Kasumi-1 (cell line): ENCODE measurements around the gene GSDMA.
"Not testable (repeated sequence)": the region's sequence is repeated elsewhere in the genome, so short reads cannot be mapped to it uniquely, and the experiment has no call there.

Experiments
- DNase-seq, 2 experiments: peaks; one replicate each; lab custom pipeline; 2025; lab: John Stamatoyannopoulos, UW

Gene GSDMA

GRCh38 chr17:39929646-39930407 lies 33.0 kb upstream of the GSDMA start:
- no peak for DNase-seq

- no peak for DNase-seq
Measured at GRCh38 chr17:39933912-39934311, 28.9 kb upstream of the GSDMA start.

- DNase-seq = no peak
Measured at GRCh38 chr17:39934324-39934723, 28.5 kb upstream of the GSDMA start.

DNA sequence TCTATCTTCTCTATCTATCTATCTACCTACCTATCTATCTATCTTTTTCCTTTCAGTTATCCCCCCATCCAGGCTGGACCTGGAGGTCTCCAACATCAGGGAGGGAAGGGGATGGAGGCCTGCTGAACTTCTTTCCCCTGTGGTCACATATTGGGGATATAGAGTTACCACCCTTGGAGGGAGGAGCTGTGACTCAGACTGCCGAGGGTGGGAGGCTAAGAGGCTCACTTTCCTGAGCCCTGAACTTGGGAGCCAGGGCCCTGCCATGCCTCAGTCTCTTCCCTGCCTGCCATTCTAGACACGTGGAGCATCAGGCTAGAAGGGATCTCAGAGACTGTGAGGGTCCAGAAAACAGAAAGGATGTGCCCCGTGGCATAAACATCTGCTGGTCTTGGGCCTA lies 26.9 kb upstream of the GSDMA start:
- no peak for DNase-seq

GRCh38 chr17:39937447-39937846 lies 25.4 kb upstream of the GSDMA start:
- no peak for DNase-seq

- DNase-seq = no peak
Measured at GRCh38 chr17:39938140-39938869, 24.5 kb upstream of the GSDMA start.

- no peak for DNase-seq
Measured at GRCh38 chr17:39939106-39939505, 23.7 kb upstream of the GSDMA start.

DNA sequence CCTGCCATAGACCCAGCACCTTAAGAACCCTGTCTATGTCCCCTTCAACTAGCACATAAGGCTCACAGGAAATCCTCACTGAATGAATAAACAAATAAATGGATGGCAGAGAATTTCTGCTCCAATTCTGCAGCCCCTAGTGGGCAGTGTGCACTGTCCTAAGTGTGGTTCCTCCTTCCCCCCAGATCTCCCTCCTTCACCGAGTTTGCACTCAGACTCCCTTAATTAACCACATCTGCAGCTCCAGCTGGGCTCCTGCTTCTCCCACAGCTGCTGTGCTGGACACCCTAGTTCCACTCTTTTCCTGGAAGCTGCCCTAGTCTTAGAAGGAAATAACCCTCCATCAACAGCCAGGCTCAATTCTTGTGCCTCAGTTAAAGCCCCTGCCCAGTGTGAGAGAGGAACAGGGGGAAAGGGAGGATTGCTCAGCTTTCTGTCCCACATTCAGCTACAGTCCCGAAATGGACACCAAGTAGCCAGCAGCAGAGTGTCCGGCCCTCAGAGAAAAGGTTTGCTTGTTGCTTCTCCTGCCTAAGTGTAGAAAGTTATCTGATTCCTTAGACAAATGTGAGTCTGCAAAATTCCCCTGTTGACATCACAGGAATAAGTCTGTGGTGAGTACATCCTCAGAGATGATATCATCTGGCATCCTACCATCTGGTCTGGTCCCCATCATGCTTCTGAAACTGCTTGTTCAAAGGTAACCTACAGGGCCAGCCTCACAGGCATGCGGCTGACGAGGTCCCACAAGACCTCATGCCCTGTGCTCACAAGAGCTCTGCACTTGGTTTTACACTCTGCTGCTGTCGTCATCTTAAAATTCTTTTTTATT lies 23.0 kb upstream of the GSDMA start:
- peak; percentile 69 to 80 for DNase-seq

GRCh38 chr17:39943702-39944392 lies 19.0 kb upstream of the GSDMA start:
- DNase-seq = no peak

DNA sequence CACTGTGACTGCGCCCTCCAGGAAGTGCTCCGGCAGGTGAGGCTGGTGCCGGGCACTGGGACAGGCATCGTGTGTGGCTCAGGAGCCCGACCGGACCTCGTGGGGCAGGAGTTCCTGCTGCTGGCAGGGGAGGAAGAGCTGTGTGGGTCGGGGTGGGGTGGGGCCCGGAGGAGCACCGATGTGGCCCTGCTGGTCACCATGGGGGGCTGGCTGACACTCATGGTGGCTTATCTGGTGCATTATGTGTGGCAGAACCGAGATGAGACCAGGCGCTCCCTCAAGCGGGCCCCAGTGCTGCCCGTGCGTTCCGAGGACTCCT lies 18.5 kb upstream of the GSDMA start:
- DNase-seq = no peak

- no peak for DNase-seq
Measured at GRCh38 chr17:39946551-39947330, 16.1 kb upstream of the GSDMA start.

DNA sequence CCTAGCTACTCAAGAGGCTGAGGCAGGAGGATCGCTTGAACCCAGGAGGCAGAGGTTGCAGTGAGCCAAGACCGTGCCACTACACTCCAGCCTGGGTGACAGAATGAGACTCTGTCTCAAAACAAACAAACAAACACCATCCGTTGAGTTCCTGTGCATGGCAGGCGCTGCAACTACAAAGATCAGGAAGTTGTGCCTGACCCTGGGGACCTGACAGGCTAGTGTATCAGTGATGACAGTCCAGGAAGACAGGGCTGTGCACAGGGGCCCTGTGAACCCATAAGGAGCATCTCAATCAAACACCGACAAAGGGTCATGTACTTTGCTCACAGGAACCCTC lies 14.3 kb upstream of the GSDMA start:
- not testable (repeated sequence) for DNase-seq

DNA sequence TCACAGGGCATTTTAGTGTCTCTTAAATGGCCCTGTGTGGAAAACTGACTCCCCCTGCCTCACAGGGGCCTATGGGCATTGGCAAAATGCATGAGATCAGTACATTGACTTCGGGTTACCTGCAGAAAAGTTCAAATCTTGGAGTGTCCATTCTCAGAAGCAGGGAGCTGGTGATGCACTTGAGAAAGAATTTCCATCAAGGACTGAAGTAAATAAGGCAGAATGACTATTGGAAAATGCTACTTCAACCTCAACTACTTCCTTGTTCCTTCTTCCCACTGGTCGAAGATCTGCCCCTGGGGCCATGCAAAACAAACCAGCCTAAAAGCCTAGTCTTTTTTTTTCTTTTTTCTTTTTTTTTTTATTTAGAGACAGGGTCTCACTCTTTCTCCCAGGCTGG lies 13.8 kb upstream of the GSDMA start:
- DNase-seq = no peak

GRCh38 chr17:39950871-39951348 lies 11.9 kb upstream of the GSDMA start:
- no peak for DNase-seq

GRCh38 chr17:39951924-39952679 lies 10.7 kb upstream of the GSDMA start:
- no peak for DNase-seq

DNA sequence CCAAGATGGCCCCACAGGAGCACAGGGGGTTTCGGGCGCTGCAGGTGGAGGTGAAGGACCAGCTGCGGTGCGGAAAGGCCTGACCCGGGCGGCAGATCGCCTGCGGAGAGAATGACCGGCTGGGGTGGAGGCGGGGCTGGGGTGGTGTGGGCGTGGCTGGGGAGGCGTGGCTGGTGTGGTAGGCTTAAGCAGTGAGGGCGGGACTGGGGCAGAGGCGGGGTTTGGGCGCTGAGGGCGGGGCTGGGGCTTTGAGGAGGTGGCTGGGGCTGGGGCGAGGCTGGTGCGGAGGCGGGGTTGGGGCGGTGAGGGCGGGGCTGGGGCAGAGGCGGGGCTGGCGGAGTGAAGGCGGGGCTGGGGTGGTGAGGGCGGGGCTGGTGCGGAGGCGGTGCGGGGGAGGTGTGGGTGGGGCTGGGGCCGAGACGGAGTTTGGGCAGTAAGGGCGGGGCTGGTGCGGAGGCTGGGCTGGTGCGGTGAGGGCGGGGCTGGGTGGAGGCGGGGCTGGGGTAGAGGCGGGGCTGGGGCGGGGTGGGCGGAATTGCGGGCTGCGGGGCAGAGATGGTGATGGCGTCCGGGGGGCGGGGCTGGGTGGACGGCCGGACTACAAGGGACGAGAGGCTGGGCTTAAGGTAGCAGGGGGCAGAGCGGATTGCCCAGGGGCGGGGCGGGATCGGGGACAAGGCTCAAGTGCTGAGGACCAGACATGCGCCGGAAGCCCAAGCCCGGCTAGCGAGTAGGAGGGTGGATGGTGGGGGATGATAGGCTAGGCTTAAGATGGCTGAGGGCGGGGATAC lies 9.9 kb upstream of the GSDMA start:
- DNase-seq = peak; percentile 92 to 93

GRCh38 chr17:39953471-39953888 lies 9.3 kb upstream of the GSDMA start:
- DNase-seq = no peak

- DNase-seq = no peak
Measured at GRCh38 chr17:39954876-39955275, 7.9 kb upstream of the GSDMA start.

GRCh38 chr17:39955726-39956225 lies 7.0 kb upstream of the GSDMA start:
- DNase-seq = no peak
